Measurements from ENCODE around the gene CXorf38.

DNA sequence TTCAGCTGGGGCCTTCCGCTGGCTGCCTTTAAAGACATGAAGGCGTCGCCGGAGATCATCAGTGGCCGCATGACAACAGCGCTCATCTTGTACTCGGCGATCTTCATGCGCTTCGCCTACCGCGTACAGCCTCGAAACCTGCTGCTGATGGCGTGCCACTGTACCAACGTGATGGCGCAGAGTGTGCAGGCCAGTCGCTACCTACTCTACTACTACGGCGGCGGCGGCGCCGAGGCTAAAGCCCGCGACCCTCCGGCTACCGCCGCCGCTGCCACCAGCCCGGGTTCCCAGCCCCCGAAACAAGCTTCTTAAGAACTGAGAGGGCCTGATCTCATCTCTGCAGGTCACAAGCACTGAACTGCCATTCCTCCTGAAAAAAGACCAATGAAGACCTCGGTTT is 23.7 kb downstream of the CXorf38 start:
- TF ChIP-seq EZH2 (IDR thresholded peaks at IDR 0.05; ENCODE audit: insufficient read depth, poor library complexity, severe bottlenecking) = no peak
- no peak for TF ChIP-seq EZH2phosphoT487 (IDR thresholded peaks at IDR 0.05; ENCODE audit: insufficient read depth, low read depth)

Data from GM23248 (cell line).